Activated CD4-positive, CD25-positive, alpha-beta regulatory T cell treated with anti-CD3 and anti-CD28 coated beads, Interleukin-2, amount 50 U/mL, for 16 hours (primary cell): Measurements from ENCODE around the gene PRXL2C.
A peak's percentile ranks its signal among the peaks of the same experiment; 100 is the strongest.
"Not testable (repeated sequence)": the region's sequence is repeated elsewhere in the genome, so short reads cannot be mapped to it uniquely, and the experiment has no call there.

ENCODE experiments used
- DNase-seq: peaks from one replicate; pipeline ENCODE4 v3.0.0-alpha.2; 2020; ENCODE audit warnings: low read depth, low spot score

The PRXL2C gene, protein sequence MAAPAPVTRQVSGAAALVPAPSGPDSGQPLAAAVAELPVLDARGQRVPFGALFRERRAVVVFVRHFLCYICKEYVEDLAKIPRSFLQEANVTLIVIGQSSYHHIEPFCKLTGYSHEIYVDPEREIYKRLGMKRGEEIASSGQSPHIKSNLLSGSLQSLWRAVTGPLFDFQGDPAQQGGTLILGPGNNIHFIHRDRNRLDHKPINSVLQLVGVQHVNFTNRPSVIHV

DNA sequence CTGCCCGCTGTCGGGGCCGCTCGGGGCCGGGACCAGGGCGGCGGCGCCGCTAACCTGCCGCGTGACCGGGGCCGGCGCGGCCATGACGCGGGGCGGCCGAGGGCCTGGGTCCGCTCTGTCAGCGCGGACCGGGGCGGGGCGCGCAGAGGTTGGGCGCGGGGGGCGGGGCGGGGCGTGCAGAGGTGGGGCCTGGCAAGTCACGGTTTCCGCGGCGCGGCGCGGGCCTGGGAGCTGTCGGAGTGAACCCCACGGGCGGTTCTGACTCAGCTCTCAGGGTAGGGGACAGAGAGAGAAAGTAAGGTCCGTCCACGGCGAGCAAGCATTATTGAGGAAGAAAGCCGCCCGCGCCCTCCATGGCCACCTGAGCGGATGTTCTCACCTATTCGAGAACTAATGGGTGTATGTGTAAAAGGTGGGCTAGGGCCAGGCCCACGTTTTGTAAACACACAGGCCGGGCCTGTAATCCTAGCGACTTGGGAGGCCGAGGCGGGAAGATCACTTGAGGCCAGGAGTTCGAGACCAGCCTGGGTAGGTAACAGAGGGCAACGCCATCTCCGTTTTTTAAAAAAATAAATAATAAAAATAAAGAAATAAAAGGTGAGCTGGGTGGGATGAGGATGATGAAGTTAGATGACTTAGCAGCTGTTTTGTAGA lies at the start of gene PRXL2C:
Gene PRXL2C (minus strand): TSS at position 120 of the 654 bp plus-strand sequence. CDS start 36 bp downstream, at position 84.
- peak; percentile 50 for DNase-seq

DNA sequence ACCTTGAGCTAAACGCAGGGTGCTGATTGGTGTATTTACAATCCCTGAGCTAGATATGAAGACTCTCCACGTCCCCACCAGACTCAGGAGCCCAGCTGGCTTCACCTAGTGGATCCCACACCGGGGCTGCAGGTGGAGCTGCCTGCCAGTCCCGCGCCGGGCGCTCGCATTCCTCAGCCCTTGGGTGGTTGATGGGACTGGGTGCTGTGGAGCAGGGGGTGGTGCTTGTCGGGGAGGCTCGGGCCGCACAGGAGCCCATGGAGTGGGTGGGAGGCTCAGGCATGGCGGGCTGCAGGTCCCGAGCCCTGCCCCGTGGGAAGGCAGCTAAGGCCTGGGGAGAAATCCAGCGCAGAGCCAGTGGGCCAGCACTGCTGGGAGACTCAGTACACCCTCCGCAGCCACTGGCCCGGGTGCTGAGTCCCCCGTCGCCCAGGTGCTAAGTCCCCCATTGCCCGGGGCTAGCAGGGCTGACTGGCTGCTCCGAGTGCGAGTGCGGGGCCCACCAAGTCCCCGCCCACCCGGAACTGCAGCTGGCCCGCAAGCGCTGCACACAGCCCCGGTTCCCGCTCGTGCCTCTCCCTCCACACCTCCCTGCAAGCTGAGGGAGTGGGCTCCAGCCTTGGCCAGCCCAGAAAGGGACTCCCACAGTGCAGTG lies 45.7 kb upstream of the PRXL2C start:
- not testable (repeated sequence) for DNase-seq

DNA sequence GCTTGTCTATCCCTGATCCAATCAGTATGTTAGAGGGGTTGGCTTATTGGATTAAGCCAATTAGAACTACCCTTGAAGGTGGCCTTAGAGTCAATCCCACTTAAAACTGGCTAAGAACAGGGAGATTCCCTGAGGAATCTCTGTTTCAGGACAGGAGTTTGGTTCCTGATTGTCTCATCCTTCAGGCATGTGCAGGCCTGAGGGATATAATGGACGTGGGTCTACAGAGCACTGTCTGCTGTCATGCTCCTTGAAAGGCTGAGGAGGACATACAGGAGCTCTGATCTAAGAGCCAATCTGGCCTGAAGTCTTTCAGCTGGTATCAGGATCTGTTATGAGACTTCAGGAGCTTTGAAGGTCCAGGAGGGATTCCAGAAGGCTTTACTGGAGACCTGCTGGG lies 36.2 kb upstream of the PRXL2C start:
- no peak for DNase-seq

DNA sequence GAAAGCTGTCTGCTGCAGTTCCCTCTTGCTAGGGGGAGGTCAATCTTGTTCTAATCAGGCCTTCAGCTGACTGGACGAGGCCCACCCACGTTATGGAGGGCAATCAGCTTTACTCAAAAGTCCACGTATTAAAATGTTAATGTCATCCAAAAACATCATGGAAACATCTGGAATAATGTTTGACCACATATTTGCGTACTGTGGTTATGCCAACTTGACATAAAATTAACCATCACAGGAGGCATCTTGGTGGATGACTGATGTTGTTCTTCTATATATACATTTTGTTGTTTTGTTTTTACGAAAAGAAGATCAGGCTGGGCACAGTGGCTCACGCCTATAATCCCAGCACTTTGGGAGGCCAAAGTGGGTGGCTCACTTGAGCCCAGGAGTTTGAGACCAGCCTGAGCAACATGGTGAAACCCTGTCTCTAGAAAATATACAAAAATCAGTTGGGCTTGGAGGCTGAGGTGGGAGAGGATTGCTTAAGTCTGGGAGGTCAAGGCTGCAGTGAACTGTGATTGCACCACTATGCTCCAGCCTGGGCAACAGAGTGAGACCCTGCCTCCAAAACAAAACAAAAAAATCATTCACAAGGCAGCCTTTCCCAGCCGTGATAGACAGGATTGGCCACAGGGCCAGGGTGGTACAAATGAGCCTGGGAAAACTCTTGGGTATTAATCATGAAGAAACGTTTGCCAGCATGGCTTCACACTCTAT lies 33.8 kb upstream of the PRXL2C start:
- no peak for DNase-seq

DNA sequence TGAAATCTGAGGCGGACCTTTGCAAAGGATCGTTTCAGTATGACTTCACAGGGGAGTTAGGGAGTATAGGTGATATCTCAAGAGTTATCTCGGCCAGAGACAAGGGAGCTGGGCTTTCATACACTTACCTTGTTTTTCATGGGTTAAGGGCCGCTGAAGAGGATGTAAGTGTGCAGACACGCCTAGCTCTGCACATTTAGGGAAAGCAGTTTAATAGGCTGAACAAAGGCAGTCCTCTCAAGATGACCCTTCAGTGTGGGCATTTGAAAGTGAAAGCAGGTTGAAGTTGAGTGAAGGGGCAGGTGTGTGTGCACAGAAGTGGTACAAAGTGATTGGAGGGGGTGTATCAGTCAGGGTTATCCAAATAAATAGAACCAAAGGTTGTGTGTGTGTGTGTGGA lies 33.1 kb upstream of the PRXL2C start:
- no peak for DNase-seq

DNA sequence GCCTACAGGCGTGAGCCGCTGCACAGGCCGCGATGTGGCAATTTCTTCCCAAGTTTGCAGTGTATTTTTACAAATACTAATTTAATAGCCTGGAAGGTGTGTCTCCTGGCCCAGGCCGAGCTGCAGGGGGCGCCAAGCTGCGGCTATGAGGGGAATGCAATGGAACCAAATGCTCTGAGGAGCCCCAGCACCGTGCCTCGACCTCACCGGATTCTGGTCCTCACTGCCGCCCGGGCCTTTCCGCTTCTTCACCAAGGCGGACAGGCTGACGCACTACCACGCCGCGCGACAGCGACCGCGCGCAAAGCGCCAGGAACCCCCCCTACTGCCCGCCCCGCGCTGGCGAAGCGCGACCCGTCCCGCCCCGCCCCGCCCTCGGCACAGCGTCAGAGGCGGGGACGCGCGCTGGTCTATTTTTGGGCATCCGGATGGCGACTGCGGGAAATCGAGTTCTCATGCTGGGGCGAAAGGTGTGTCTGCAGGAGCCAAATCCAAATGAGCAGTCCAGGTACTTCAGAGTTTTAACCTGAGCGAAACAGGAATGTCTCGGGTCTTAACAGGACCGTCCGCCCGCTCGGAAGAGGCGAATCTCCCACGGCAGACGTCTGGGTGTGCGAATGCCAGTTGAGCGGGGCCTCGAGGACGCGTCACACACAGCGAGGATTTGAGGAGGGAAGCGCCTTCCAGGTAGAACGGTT lies 31.7 kb upstream of the PRXL2C start:
- peak; percentile 28 for DNase-seq

DNA sequence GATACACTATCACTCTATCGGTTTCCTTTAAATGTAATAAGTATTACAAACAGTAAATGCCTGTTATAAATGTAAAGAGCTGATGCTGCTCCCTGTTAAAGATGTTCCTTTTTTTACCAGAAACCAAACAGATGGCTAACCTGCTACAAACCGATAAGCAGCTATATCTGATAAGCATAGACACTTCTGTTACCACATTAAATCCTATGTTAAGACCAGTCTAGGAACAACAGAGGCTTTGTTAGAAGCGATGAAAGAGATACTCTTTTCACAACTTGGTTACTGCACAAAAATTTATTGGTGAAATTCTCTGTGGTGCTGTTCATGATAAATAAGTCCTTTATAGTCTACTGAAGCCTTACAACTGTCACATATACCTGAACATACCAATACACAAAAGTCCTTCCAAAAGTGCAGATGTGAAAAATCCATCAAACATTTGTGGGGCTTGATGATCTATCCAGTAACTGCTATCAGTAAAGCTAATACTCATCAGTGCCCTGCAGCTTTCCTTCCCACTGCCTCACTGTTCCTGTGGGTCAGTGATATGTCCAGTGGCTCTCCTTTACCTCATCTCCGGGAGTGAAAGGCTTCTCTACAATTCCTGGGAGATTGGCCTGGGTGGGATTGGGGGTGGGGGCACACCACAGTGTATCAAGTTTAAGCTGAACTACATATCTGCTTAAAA lies 25.8 kb upstream of the PRXL2C start:
- no peak for DNase-seq

DNA sequence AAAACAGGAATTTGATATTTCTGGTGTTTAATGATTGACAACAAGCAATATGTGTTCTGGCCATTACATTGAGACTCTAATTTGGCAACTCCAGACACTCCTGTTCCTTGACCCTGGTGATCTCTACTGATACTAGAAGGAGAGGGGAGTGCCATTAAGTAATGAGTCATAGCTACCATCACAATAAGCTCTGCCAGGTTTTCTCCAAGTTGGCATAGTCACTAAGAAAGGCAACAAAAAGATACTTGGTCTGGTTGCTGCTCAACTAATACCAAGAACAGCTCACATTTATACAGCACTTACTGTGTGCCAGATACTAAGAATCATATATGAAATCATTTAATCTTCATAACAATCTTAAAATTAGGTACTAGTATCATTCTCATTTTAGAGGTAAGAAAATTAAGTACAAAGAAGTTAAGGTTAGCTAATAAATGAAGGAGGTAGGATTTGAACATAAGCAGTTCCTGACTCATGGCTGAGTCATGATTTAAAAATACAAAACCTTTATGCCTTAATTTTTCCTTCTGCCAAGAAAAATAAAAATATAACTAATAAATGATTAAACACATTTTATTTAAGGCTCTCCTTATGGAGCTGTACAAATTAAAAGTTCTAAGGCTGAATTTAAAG lies 19.9 kb upstream of the PRXL2C start:
- DNase-seq, result no peak

DNA sequence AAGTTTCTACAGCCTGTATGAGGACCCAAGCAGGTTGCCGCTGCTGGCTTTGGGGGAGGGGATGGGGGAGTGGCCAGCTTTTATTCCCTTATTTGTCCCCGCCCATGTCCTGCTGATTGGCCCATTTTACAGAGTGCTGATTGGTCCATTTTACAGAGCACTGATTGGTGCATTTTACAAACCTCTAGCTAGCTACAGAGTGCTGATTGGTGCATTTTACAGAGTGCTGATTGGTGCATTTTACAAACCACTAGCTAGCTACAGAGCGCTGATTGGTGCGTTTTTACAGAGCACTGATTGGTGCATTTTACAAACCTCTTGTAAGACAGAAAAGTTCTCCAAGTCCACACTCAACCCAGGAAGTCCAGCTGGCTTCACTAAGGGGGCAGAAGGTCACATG lies 18.7 kb upstream of the PRXL2C start:
- not testable (repeated sequence) for DNase-seq

DNA sequence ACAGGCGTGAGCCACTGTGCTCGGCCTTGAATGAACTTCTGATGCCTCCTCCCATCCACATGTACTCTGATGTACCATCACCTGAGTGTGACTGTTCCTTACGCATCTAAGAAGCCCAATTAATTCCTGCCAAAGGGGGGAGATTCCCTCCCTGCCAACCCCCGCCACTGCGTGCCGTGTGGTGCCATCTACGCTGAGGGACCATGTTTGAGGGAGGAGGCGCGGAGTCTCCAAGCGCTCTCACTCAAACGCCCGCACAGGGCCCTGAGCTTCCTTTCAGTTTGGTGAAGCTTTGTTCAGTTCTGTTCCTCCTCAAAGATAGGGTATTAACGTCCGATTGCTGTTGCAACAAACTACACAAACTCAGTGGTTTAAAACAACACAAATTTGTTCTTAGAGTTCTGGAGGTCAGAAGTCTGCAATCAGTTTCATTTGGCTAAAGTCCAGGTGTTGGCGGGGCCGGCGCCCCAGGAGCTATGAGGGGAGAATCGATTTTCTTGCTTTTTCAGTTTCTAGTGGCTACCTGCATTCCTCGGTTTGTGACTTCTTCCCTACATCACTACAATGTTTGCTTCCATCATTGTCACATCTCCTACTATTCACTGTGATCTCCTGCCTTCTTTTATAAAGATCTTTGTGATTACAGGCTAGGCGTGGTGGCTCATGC lies 13.9 kb upstream of the PRXL2C start:
- no peak for DNase-seq

DNA sequence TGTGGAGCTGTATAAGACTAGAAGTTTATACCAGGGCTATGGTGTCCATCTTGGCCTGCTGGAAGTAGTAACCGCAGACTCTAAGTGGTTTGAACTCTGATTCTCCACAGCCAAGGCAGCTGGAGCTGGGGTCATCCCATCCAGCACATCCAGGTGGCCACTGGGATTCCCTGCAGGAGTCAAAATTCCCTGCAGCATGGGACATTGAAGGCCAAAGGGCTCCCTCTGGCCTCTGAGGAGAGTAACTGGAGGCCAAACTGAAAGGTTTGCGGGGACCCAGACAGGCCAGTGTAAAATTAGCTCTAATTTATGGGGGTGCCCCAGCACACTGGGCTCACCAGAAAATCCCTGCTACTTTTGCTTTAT lies 12.2 kb upstream of the PRXL2C start:
- no peak for DNase-seq

DNA sequence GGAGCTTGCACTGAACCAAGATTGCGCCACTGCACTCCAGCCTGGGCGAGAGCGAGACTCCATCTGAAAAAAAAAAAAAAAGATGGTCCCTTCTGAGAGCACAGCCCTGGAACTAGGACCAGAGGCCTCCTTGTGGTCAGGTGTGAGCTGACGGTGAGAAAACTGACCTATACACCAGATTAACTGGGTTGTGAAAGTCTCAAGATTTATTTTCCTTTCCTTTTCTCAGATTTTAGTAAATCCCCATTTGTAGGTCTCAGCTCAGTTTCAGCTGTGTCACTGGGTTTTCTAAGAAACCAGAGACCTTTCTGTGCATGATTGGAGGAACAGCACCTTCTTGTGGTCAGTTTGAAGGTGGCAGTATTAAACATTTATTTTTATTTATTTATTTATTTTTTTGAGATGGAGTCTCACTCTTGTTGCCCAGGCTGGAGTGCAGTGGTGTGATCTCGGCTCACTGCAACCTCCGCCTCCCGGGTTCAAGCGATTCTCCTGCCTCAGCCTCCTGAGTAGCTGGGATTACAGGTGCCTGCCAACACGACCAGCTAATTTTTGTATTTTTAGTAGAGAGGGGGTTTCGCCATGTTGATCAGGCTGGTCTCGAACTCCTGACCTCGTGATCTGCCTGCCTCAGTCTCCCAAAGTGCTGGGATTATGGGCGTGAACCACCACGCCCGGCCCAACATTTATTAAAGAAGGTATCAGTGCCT lies 11.7 kb upstream of the PRXL2C start:
- DNase-seq, result not testable (repeated sequence)

DNA sequence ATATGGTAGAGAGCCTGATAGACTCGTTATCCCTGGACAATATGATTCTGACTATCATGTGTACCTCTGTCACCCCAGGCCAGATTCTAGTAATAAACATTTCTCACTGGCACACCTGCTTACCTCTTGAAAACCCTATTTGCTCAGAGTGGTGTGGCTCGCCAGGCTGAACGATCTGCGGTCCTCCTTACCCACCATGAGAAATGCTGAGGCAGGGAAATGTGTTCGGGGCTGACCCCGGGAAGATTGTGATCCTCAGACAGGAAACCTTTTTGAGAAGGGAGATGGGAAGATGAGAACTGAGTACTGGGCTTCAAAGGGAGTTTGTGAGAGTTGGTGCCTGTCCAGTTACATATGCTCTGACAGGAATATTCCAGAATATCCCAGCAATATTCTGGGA lies 10.7 kb upstream of the PRXL2C start:
- no peak for DNase-seq

DNA sequence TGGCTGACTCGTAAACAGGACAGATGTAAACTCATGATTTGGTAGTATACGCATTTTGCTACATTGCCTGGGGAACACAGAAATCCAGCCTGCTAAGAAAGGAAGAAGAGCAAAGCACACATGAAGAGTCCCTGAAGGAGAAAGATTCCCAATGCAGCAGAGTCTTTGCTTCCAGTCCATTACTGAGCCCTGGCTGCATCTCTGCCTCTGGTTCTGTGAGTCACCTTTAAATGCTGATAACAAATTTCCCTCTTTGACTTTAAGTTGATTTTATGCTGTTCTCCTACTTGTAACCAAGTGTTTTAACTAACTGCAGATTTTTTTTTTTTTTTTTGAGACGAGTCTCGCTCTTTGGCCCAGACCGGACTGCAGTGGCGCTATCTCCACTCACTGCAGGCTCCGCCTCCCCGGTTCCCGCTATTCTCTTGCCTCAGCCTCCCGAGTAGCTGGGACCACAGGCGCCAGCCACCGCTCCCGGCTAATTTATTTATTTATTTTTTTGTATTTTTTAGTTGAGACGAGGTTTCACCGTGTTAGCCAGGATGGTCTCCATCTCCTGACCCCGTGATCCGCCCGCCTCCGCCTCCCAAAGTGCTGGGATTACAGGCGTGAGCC lies 8.5 kb upstream of the PRXL2C start:
- DNase-seq, result no peak

DNA sequence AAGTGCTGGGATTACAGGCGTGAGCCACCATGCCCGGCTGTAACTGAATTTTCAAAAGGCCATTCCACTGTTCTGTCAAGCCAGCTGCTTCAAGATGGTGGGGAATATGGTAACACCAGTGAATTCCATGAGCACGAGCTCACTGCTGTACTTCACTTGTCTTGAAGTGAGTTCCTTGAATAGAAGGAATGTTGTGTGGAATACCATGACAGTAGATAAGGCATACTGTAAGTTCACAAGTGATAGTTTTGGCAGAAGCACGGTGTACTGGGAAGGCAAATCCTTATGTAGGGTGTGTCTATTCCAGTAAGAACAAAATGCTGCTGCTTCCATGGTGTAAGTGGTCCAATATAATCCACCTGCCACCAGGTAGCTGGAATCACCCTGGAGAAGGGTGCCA lies 6.6 kb upstream of the PRXL2C start:
- no peak for DNase-seq

DNA sequence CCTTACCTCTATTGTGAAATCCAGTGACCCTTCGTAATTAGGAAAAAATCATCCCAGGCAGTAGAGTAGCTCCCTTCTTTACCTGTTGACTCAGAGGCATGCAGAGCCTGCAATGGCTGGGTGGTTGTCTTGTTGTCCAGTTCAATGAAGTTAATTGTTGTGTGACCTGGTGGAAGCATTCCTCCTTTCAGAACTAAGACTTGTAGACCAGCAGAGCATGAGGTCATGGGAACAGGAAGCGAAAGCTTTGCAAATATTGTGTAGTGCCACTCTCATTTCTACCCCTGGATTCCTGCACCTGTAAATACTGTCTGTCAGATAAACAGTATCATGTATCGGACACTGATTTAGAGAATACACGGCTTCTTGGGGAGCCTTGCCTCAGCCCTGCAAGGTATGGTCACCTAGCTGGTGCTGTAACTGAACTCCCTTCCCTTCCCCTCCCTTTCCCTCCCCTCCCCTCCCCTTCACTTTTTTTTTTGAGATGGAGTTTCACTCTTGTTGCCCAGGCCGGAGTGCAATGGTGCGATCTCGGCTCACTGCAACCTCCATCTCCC lies 5.7 kb upstream of the PRXL2C start:
- no peak for DNase-seq

DNA sequence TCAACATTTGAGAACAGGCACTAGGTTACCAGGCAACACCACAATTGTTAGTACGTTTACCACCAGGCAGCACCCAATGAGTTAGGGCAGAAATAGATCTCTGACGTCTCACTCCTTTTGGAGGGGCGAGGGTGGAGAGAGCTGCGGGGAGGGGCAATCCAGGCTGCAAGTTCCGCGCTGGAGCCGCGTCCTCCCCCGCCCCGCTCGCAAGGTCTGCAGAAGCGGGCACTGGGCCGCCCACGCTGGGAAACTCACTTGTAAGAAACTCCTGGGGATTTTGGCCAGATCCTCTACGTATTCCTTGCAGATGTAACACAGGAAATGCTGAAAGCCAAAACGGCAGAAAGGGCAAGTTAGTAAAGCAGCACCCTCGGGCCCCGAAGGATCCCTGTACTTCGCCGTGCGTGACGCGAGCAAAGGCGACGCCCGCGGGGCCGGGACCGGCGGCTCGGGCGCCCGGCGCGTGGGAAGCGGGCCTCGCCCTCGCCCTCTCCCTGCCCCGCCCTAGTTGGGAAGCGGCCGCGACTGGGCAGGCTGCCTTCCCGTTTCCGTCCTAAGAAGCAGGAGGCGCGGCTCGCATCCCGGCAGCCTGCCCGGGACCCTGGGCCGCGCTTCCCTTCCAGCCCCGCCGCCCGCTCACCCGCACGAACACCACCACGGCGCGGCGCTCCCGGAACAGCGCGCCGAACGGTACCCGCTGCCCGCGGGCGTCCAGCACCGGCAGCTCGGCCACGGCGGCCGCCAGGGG lies 493 bp downstream of the PRXL2C start:
- DNase-seq, result peak; percentile 50

DNA sequence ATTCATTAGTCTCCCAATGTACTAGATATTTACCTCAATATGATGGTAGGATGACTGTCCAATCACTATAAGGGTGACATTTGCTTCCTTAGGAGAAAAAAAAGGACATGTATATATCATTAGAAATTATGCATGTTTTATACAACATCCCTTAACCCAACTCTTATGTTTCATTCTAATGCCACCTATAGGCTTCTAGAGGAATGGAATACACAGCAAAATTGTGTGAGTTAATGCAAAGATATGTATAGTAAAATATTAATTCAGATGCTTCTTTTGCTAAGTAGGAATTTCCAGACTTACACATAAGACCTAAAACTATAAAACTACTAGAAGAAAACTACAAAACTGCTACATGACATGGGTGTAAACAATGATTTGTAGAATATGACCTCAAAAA lies 3.5 kb downstream of the PRXL2C start:
- no peak for DNase-seq
